Transverse colon (tissue), 3 donors: ENCODE measurements around the gene SRPK3.

Source experiments
- CTCF ChIP-seq, 5 experiments: fragments of 200-600 bp in 3 of 5; fragments of 450-650 bp in 2 of 5; sonication (generic) in 3 of 5; IDR thresholded peaks; 1 replicate in 2 of 5; 2 replicates in 3 of 5; pipeline ENCODE4 v1.5.1; 2016 to 2017; ENCODE audit warnings: antibody characterized with exemption in 5 of 5, inconsistent platforms in 3 of 5, mild to moderate bottlenecking in 2 of 5, moderate library complexity in 1 of 5
- EP300 ChIP-seq: sonication (generic); formaldehyde crosslinking; IDR thresholded peaks from one replicate; pipeline ENCODE4 v1.6.1; 2017; ENCODE audit warnings: antibody characterized with exemption, low read depth
- POLR2A ChIP-seq: fragments of 450-650 bp; IDR thresholded peaks from one replicate; pipeline ENCODE4 v1.6.1; 2016; ENCODE audit warnings: antibody characterized with exemption, mild to moderate bottlenecking, moderate library complexity

- no peak for TF ChIP-seq POLR2A
- TF ChIP-seq CTCF (IDR thresholded peaks at IDR 0.05), result no peak
- TF ChIP-seq EP300, result no peak
Measured at GRCh38 chrX:153793291-153793690, 12.4 kb downstream of the SRPK3 start.
